ENCODE measurements around the gene TSPAN5. TPM values are rescaled to one million over a fixed set of nuclear protein-coding genes. Genes with fewer than 3 reads are reported as not detected.

Gene TSPAN5
- total and polyA plus RNA-seq, 8 donors, result 0.23 to 2.6 (median 1.2) TPM

DNA sequence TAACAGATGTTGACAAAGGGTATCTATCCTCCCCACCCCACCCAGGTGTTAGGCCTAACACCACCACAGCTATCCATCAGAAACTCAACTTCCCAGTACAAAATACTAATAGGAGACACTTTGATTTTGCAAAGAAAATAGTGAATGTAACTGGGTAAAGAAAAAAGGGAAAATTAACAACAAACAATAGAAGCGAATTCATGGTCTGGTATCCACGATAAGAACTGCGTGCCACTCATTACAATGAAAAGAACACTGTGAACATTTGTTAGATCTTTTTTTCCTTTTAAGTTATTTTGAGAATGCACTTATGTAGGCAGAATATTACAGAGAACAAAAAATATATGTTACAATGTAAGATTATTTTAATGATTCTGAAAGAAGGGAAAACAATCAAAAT lies 12.0 kb downstream of the TSPAN5 start:
- intact Hi-C loops (cut with DNase I), result no loop called here
- 94 to 95% methylated on average over 3 of the region's 3 CpGs for WGBS, 2 donors
- FAIRE-seq, result no peak
- H3K9me3 ChIP-seq, result no peaks in the 10 kb centered on the region
- H3K4me1 ChIP-seq, result peaks cover 0 to 7% (median 0%) of the 10 kb centered on the region in 3 donors
- no peak for DNase-seq
- H3K27me3 ChIP-seq, result no peaks in the 10 kb centered on the region
- ATAC-seq, result no peak
- TF ChIP-seq, protein P1, sequence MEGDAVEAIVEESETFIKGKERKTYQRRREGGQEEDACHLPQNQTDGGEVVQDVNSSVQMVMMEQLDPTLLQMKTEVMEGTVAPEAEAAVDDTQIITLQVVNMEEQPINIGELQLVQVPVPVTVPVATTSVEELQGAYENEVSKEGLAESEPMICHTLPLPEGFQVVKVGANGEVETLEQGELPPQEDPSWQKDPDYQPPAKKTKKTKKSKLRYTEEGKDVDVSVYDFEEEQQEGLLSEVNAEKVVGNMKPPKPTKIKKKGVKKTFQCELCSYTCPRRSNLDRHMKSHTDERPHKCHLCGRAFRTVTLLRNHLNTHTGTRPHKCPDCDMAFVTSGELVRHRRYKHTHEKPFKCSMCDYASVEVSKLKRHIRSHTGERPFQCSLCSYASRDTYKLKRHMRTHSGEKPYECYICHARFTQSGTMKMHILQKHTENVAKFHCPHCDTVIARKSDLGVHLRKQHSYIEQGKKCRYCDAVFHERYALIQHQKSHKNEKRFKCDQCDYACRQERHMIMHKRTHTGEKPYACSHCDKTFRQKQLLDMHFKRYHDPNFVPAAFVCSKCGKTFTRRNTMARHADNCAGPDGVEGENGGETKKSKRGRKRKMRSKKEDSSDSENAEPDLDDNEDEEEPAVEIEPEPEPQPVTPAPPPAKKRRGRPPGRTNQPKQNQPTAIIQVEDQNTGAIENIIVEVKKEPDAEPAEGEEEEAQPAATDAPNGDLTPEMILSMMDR (IDR thresholded peaks at IDR 0.05), result no peak
- no peaks in the 10 kb centered on the region for H3K36me3 ChIP-seq
- no peak overlapping the region for H3K27ac ChIP-seq
- H3K4me3 ChIP-seq, result no peak overlapping the region

DNA sequence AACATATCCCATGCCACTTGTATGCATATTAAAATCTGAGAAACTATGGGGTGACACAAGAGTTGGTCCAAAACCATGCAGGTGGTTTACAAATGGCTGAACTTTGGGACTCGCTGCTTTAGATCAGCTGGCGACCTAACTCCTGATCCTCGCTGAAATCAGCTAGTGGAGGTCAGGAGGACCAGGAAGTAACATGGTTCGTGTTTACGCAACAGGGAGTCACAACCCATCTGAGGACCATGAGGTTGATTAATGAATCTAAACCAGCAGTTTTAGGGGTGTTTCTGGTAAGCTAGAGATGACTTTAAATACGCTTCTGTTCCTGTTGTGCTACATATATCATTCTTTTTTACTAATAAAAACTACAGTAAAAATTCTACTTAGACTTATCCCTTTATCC lies 12.9 kb downstream of the TSPAN5 start:
- Histone ChIP-seq H3K4me3 (no peak overlapping the region), H3K27ac (no peak overlapping the region), H3K27me3 (no peaks in the 10 kb centered on the region), H3K4me1 (peaks cover 0 to 7% (median 0%) of the 10 kb centered on the region in 3 donors), H3K9me3 (no peaks in the 10 kb centered on the region), H3K36me3 (no peaks in the 10 kb centered on the region)
- WGBS, 2 donors, result 90 to 94% methylated on average over 6 of the region's 6 CpGs
- no peak for ATAC-seq
- no peak for DNase-seq
- TF ChIP-seq, protein P1 (IDR thresholded peaks at IDR 0.05), result no peak
- intact Hi-C loops (cut with DNase I), result no loop called here
- FAIRE-seq, result no peak

DNA sequence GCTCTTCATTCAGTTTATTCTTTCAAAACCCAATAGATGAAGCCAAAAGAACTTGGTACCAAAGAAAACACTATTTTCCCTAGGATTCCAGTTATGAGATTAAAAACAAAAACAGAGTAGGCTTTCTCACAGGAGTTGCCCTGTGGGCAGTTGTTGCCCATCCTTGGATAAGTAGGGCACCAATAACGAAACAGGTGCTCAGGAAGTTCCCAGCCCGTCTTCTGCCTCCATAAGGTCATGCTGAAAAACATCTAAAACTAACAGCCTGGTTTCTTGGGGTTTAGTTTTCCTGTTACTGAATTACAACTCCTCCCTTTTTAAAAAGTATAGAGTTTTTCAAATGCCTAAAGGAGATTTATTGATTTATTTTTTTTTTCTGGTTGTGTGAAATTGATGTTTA lies 14.7 kb downstream of the TSPAN5 start:
- intact Hi-C loops (cut with DNase I), result no loop called here
- TF ChIP-seq, protein P1 (IDR thresholded peaks at IDR 0.05), result no peak
- no peak for FAIRE-seq
- no peaks in the 10 kb centered on the region for H3K36me3 ChIP-seq
- H3K27ac ChIP-seq, result no peak overlapping the region
- DNase-seq, result no peak
- no peaks in the 10 kb centered on the region for H3K9me3 ChIP-seq
- H3K4me1 ChIP-seq, result peaks cover 0 to 7% (median 0%) of the 10 kb centered on the region in 3 donors
- H3K27me3 ChIP-seq, result no peaks in the 10 kb centered on the region
- ATAC-seq, result no peak
- no peak overlapping the region for H3K4me3 ChIP-seq
- 87 to 91% methylated on average over 2 of the region's 2 CpGs for WGBS, 2 donors

DNA sequence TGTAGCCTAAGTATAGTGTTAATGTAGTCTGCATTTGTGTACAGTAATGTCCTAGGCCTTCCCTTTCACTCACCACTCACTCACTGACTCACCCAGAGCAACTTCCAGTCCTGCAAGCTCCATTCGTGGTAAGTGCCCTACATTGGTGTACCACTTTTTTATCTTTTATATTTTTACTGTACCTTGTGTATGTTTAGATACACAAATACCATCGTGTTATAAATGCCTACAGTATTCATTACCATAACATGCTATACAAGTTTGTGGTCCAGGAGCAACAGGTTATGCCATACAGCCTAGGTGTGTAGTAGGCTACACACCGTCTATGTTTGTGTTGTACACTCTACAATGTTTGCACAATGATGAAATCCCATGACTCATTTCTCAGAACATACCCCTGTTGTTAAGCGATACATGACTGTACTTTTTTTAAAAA lies 15.4 kb downstream of the TSPAN5 start:
- peak; percentile 93 to 97 (median 96) for ATAC-seq

More for the DNA sequence above, 15.4 kb downstream of the TSPAN5 start:
- Histone ChIP-seq H3K9me3 (no peaks in the 10 kb centered on the region), H3K4me1 (peaks cover 0 to 7% (median 0%) of the 10 kb centered on the region in 3 donors), H3K4me3 (no peak overlapping the region), H3K27me3 (no peaks in the 10 kb centered on the region), H3K27ac (no peak overlapping the region), H3K36me3 (no peaks in the 10 kb centered on the region)
- 37% methylated on average over 4 of the region's 4 CpGs for WGBS, 2 donors
- DNase-seq (no peak), FAIRE-seq (no peak)
- TF ChIP-seq, protein P1 (IDR thresholded peaks at IDR 0.05), result no peak
- intact Hi-C loops (cut with DNase I), result no loop called here

Measured in pancreas (tissue), 10 donors.